ENCODE data around the gene LDHB.

DNA sequence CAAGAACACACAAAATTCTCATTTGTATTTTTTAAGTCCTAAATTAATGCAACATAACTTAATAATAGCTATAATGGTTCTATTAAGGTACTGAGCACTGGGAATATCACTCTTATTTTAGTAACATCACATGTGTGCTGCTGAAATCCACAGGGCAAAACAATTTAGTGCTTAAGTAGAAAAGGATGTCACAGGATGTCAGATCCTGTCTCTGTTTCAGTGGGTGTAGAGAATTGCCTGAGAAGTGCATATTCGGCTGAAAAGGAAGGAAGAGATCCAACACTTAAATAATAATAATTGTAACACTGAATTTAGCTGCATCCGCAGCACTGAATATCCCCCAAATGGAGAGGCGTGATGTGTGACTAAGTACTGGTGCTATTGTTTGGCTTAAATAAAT lies 8.6 kb downstream of the LDHB start:
- TF ChIP-seq, protein P1, sequence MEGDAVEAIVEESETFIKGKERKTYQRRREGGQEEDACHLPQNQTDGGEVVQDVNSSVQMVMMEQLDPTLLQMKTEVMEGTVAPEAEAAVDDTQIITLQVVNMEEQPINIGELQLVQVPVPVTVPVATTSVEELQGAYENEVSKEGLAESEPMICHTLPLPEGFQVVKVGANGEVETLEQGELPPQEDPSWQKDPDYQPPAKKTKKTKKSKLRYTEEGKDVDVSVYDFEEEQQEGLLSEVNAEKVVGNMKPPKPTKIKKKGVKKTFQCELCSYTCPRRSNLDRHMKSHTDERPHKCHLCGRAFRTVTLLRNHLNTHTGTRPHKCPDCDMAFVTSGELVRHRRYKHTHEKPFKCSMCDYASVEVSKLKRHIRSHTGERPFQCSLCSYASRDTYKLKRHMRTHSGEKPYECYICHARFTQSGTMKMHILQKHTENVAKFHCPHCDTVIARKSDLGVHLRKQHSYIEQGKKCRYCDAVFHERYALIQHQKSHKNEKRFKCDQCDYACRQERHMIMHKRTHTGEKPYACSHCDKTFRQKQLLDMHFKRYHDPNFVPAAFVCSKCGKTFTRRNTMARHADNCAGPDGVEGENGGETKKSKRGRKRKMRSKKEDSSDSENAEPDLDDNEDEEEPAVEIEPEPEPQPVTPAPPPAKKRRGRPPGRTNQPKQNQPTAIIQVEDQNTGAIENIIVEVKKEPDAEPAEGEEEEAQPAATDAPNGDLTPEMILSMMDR (IDR thresholded peaks at IDR 0.05; ENCODE audit: low read depth, low read length, poor library complexity, severe bottlenecking), result no peak
- no peak for TF ChIP-seq EZH2phosphoT487 (IDR thresholded peaks at IDR 0.05; ENCODE audit: borderline replicate concordance, low read length)
